Spleen (tissue), 13 donors: ENCODE data around the gene SLC25A15. TPM values are rescaled to one million over a fixed set of nuclear protein-coding genes. Genes with fewer than 3 reads are reported as not detected.

Experiments
- DNase-seq: peaks from one replicate; pipeline ENCODE4 v3.0.0-alpha.2; 2020
- H3K27ac ChIP-seq, 8 donors: fragments of 200-600 bp; sonication (generic) in 7 of 8; 1 replicate in 4 of 8; 2 replicates in 4 of 8; pipeline versions ENCODE4 v1.5.0 to v1.8.0; 2016 to 2021; ENCODE audit warnings: inconsistent platforms in 4 of 8, mild to moderate bottlenecking in 4 of 8, moderate library complexity in 1 of 8
- H3K27me3 ChIP-seq, 7 donors: fragments of 200-600 bp; sonication (generic) in 6 of 7; replicated peaks in 1 of 7; 1 replicate in 4 of 7; 2 replicates in 3 of 7; pipeline versions ENCODE4 v1.5.0 to v1.8.0; 2016 to 2021; ENCODE audit warnings: inconsistent platforms in 3 of 7, mild to moderate bottlenecking in 1 of 7
- H3K36me3 ChIP-seq, 6 donors: fragments of 200-600 bp; sonication (generic) in 5 of 6; 1 replicate in 4 of 6; 2 replicates in 2 of 6; pipeline versions ENCODE4 v1.5.0 to v1.8.0; 2016 to 2021; ENCODE audit warnings: inconsistent platforms in 2 of 6
- H3K4me1 ChIP-seq, 6 donors: fragments of 200-600 bp; sonication (generic) in 5 of 6; 1 replicate in 3 of 6; 2 replicates in 3 of 6; pipeline versions ENCODE4 v1.5.0 to v1.8.0; 2016 to 2021; ENCODE audit warnings: inconsistent platforms in 3 of 6
- H3K4me3 ChIP-seq, 8 donors: fragments of 200-600 bp; sonication (generic) in 7 of 8; 1 replicate in 4 of 8; 2 replicates in 4 of 8; pipeline versions ENCODE4 v1.5.0 to v1.8.0; 2016 to 2021; ENCODE audit warnings: inconsistent platforms in 4 of 8, mild to moderate bottlenecking in 4 of 8, moderate library complexity in 2 of 8
- H3K9me3 ChIP-seq, 8 donors: fragments of 200-600 bp; sonication (generic) in 7 of 8; 1 replicate in 4 of 8; 2 replicates in 4 of 8; pipeline versions ENCODE4 v1.5.0 to v1.8.0; 2016 to 2021; ENCODE audit warnings: inconsistent platforms in 4 of 8
- CTCF ChIP-seq, 11 experiments: fragments of 200-600 bp in 7 of 11; fragments of 450-650 bp in 4 of 11; sonication (generic) in 4 of 11; IDR thresholded peaks in 8 of 11; conservative IDR thresholded peaks in 3 of 11; 1 replicate in 7 of 11; 2 replicates in 4 of 11; pipeline versions ENCODE4 v1.4.0 to v1.8.0; 2016 to 2021; ENCODE audit warnings: antibody characterized with exemption in 11 of 11, inconsistent platforms in 4 of 11, mild to moderate bottlenecking in 1 of 11
- POLR2A ChIP-seq, 3 donors: fragments of 450-650 bp; IDR thresholded peaks; one replicate each; pipeline ENCODE4 v1.5.1; 2017; ENCODE audit warnings: antibody characterized with exemption in 3 of 3, mild to moderate bottlenecking in 1 of 3
- POLR2AphosphoS5 ChIP-seq, 3 donors: sonication (generic); formaldehyde crosslinking; IDR thresholded peaks; one replicate each; pipeline ENCODE4 v1.5.1; 2017; ENCODE audit warnings: antibody characterized with exemption in 3 of 3
- WGBS, 5 donors: extraction: QIAGEN DNeasy Blood & Tissue Kit in 3 of 5; methylation state at CpG; one replicate each; pipeline versions ENCODE4 v1.1.5 to v1.1.7; 2013 to 2018; 5-methylcytosine and 5-hydroxymethylcytosine counted together
- intact Hi-C: fragments of 100-400 bp; cut with DNase I; formaldehyde crosslinking; loops from one replicate; pipeline ENCODE4 v1.15.0; 2023; ENCODE audit warnings: low total_unique reads
- long read RNA-seq, 2 donors: transcript quantifications; one replicate each; lab custom pipeline, GENCODE V29; 2026
- polyA plus RNA-seq, 3 donors: library from polyadenylated mRNA; stranded (reverse); fragments of 200-250 nt; gene quantifications; one replicate each; pipeline ENCODE4 v1.2.1, GENCODE V29; 2013
- total RNA-seq, 7 donors: library from RNA; depleted of rRNA in 3 of 7; stranded (reverse); fragments of >200 nt in 3 of 7; fragmentation: NEBNext Ultra II Directional in 4 of 7; extraction: Animal tissue kit (Norgen Biotek cat#: 25700) in 4 of 7; gene quantifications; one replicate each; pipeline versions ENCODE4 v1.1.0 to v1.2.1, GENCODE V29; 2016 to 2021
- donor health status: healthy with polysubstance abuse.
- donor health status: DM: no; HTN: no; CAD: no; lungs with moderate emphysema.
- donor health status: DM: no; HTN: no; CAD: no.
- donor health status: Bipolar disorder and iron deficiency.
- donor health status: healthy.
- donor health status: DM: no; HTN: no; CAD: no.
- donor health status: DM: yes; HTN: yes; CAD: no.

SLC25A15 gene
- total RNA-seq (1 to 10 TPM; 2.9 to 6.2 (median 4.4) TPM), polyA plus RNA-seq (1 to 10 TPM in 2 of 3 donors, under 1 TPM in 1; 0.96 to 1.6 (median 1.2) TPM)
- long read RNA-seq, donor 1, partial matches to known transcripts, result 0 of 1 reads
- long read RNA-seq, donor 1, other reads (novel, unspliced or antisense), result 0 of 1 reads
- long read RNA-seq, donor 2, result 0 reads

GRCh38 chr13:40789275-40790153, at the start of gene SLC25A15:
TSS of gene SLC25A15 (plus strand) at chr13:40789611. CDS start at chr13:40793227, 3,616 bp downstream.
- Histone ChIP-seq H3K4me3 (peak within 1 kb of the TSS; percentile 48 to 83 (median 59)), H3K9me3 (no peaks in the 10 kb centered on the region), H3K36me3 (peaks cover 0 to 14% (median 0%) of the 10 kb centered on the region in 6 donors), H3K4me1 (peaks cover 0 to 24% (median 15%) of the 10 kb centered on the region in 6 donors), H3K27me3 (no peaks in the 10 kb centered on the region), H3K27ac (peak within 1 kb of the TSS; percentile 73 to 88 (median 79))
- TF ChIP-seq CTCF (IDR thresholded peaks at IDR 0.05 in 8 of 11, conservative IDR thresholded peaks at IDR 0.05 in 3 of 11) (peak in 5 of 11 experiments; percentile 44 to 54 (median 50)), POLR2AphosphoS5 (IDR thresholded peaks at IDR 0.05) (peak; percentile 74 to 82 (median 81)), POLR2A (IDR thresholded peaks at IDR 0.05) (peak in 1 of 3 donors; percentile 40)
- intact Hi-C loops, result loop anchor here (10.0 kb wide), 2 partner anchors 125 to 265 kb away; no protein-coding TSS in a partner anchor
- 1 to 8% (median 2%) methylated on average over 47 to 101 of the region's 101 CpGs for WGBS, 5 donors
- peak; percentile 95 for DNase-seq

GRCh38 chr13:40749327-40749726, 40.1 kb upstream of the SLC25A15 start:
- Histone ChIP-seq H3K9me3 (no peaks in the 10 kb centered on the region), H3K27me3 (no peaks in the 10 kb centered on the region), H3K27ac (no peak overlapping the region), H3K4me3 (no peak overlapping the region), H3K36me3 (peaks cover 3 to 97% (median 47%) of the 10 kb centered on the region in 6 donors), H3K4me1 (no peaks in the 10 kb centered on the region)
- TF ChIP-seq POLR2A (IDR thresholded peaks at IDR 0.05) (no peak), CTCF (IDR thresholded peaks at IDR 0.05 in 8 of 11, conservative IDR thresholded peaks at IDR 0.05 in 3 of 11) (no peak), POLR2AphosphoS5 (IDR thresholded peaks at IDR 0.05) (no peak)
- intact Hi-C loops, result no loop called here
- no peak for DNase-seq
- WGBS, 5 donors, result 83 to 93% (median 92%) methylated on average over 1 of the region's 1 CpG

GRCh38 chr13:40755082-40755700, 34.2 kb upstream of the SLC25A15 start:
- 85 to 91% (median 88%) methylated on average over 7 of the region's 7 CpGs for WGBS, 5 donors
- Histone ChIP-seq H3K27me3 (no peaks in the 10 kb centered on the region), H3K27ac (peak overlapping the region in 1 of 8 donors; percentile 4), H3K4me3 (no peak overlapping the region), H3K9me3 (no peaks in the 10 kb centered on the region), H3K36me3 (peaks cover 0 to 97% (median 66%) of the 10 kb centered on the region in 6 donors), H3K4me1 (no peaks in the 10 kb centered on the region)
- no peak for DNase-seq
- intact Hi-C loops, result no loop called here
- TF ChIP-seq POLR2A (IDR thresholded peaks at IDR 0.05), result no peak
- no peak for TF ChIP-seq POLR2AphosphoS5 (IDR thresholded peaks at IDR 0.05)
- TF ChIP-seq CTCF (IDR thresholded peaks at IDR 0.05 in 8 of 11, conservative IDR thresholded peaks at IDR 0.05 in 3 of 11), result no peak
